ENCODE data around the gene ATF7. TPM values are rescaled to one million over a fixed set of nuclear protein-coding genes. Genes with fewer than 3 reads are reported as not detected.
A peak's percentile ranks its signal among the peaks of the same experiment; 100 is the strongest.

Gene ATF7
- total and polyA plus RNA-seq, 2 of the 13 experiments (the other 11 are each of a cell fraction or from before 2014, with no cell fraction given) = 9.6 to 16.2 TPM

- TF ChIP-seq, protein P1, sequence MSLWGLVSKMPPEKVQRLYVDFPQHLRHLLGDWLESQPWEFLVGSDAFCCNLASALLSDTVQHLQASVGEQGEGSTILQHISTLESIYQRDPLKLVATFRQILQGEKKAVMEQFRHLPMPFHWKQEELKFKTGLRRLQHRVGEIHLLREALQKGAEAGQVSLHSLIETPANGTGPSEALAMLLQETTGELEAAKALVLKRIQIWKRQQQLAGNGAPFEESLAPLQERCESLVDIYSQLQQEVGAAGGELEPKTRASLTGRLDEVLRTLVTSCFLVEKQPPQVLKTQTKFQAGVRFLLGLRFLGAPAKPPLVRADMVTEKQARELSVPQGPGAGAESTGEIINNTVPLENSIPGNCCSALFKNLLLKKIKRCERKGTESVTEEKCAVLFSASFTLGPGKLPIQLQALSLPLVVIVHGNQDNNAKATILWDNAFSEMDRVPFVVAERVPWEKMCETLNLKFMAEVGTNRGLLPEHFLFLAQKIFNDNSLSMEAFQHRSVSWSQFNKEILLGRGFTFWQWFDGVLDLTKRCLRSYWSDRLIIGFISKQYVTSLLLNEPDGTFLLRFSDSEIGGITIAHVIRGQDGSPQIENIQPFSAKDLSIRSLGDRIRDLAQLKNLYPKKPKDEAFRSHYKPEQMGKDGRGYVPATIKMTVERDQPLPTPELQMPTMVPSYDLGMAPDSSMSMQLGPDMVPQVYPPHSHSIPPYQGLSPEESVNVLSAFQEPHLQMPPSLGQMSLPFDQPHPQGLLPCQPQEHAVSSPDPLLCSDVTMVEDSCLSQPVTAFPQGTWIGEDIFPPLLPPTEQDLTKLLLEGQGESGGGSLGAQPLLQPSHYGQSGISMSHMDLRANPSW (CRISPR knock-in tag; IDR thresholded peaks at IDR 0.05; ENCODE audit: borderline replicate concordance) = 0 out of 2 replicates have a peak, but pooled peaks have one; percentile 33
- TF ChIP-seq ZNF362 (CRISPR knock-in tag; IDR thresholded peaks at IDR 0.05; ENCODE audit: borderline replicate concordance) (no peak), ZFX (CRISPR knock-in tag; IDR thresholded peaks at IDR 0.05; ENCODE audit: low read depth) (peak; percentile 65; the same call in 1 of the 2 replicates), ZNF546 (CRISPR knock-in tag; conservative IDR thresholded peaks at IDR 0.05) (no peak), ESRRA (CRISPR knock-in tag; IDR thresholded peaks at IDR 0.05; ENCODE audit: low read depth) (0 out of 2 replicates have a peak, but pooled peaks have one; percentile 33), HMGA1 (CRISPR knock-in tag; conservative IDR thresholded peaks at IDR 0.05) (no peak), XBP1 (CRISPR knock-in tag; IDR thresholded peaks at IDR 0.05) (no peak), PRDM15 (CRISPR knock-in tag; IDR thresholded peaks at IDR 0.05) (no peak), ZNF737 (CRISPR knock-in tag; IDR thresholded peaks at IDR 0.05; ENCODE audit: borderline replicate concordance) (no peak), ZNF772 (CRISPR knock-in tag; IDR thresholded peaks at IDR 0.05) (no peak), PHF20 (CRISPR knock-in tag; IDR thresholded peaks at IDR 0.05) (peak; percentile 35; the same call in 1 of the 2 replicates), ISX (CRISPR knock-in tag; conservative IDR thresholded peaks at IDR 0.05) (no peak), MAFG (CRISPR knock-in tag; IDR thresholded peaks at IDR 0.05) (no peak), ZNF576 (CRISPR knock-in tag; IDR thresholded peaks at IDR 0.05) (0 out of 2 replicates have a peak, but pooled peaks have one; percentile 66), ZNF333 (CRISPR knock-in tag; IDR thresholded peaks at IDR 0.05; ENCODE audit: borderline replicate concordance) (no peak), ZNF777 (CRISPR knock-in tag; IDR thresholded peaks at IDR 0.05) (0 out of 2 replicates have a peak, but pooled peaks have one; percentile 15), ZNF136 (CRISPR knock-in tag; IDR thresholded peaks at IDR 0.05; ENCODE audit: low read depth) (no peak), HDAC1 (CRISPR knock-in tag; IDR thresholded peaks at IDR 0.05) (peak; percentile 25; the same call in 1 of the 2 replicates)
- TF ChIP-seq, protein P2, sequence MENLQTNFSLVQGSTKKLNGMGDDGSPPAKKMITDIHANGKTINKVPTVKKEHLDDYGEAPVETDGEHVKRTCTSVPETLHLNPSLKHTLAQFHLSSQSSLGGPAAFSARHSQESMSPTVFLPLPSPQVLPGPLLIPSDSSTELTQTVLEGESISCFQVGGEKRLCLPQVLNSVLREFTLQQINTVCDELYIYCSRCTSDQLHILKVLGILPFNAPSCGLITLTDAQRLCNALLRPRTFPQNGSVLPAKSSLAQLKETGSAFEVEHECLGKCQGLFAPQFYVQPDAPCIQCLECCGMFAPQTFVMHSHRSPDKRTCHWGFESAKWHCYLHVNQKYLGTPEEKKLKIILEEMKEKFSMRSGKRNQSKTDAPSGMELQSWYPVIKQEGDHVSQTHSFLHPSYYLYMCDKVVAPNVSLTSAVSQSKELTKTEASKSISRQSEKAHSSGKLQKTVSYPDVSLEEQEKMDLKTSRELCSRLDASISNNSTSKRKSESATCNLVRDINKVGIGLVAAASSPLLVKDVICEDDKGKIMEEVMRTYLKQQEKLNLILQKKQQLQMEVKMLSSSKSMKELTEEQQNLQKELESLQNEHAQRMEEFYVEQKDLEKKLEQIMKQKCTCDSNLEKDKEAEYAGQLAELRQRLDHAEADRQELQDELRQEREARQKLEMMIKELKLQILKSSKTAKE (CRISPR knock-in tag; IDR thresholded peaks at IDR 0.05; ENCODE audit: borderline replicate concordance) = peak; percentile 50
These were observed 133.2 kb downstream of the ATF7 start (continued) for GRCh38 chr12:53492830-53493609.

All from HepG2 (cell line).